RWPE2 (cell line): ENCODE measurements around the gene MRE11.

Source experiments
- ATAC-seq: fragments of 200-7000 bp; cut with Tn5 transposase; 3 replicates; pipeline ENCODE4 v1.9.1; 2021; ENCODE audit warnings: low read depth
- DNase-seq: peaks from one replicate; pipeline ENCODE4 v3.0.0-alpha.2; 2020; ENCODE audit warnings: low spot score
- H3K27ac ChIP-seq: fragments of 450-650 bp; 2 replicates; pipeline ENCODE4 v1.5.1; 2017; ENCODE audit warnings: mild to moderate bottlenecking; ENCODE audit not compliant: poor library complexity, severe bottlenecking
- H3K27me3 ChIP-seq: fragments of 250-450 bp; sonication (Bioruptor Pico); 2 replicates; pipeline ENCODE4 v1.5.1; 2021; ENCODE audit warnings: mild to moderate bottlenecking, moderate library complexity; ENCODE audit not compliant: insufficient read depth, poor library complexity, severe bottlenecking
- H3K36me3 ChIP-seq: fragments of 250-450 bp; sonication (Bioruptor Pico); 2 replicates; pipeline ENCODE4 v1.5.1; 2020; ENCODE audit warnings: low read depth, mild to moderate bottlenecking, moderate library complexity
- H3K4me1 ChIP-seq: fragments of 250-450 bp; sonication (Bioruptor Pico); 2 replicates; pipeline ENCODE4 v1.5.1; 2021; ENCODE audit warnings: mild to moderate bottlenecking, moderate library complexity; ENCODE audit not compliant: insufficient read depth, poor library complexity, severe bottlenecking
- H3K4me3 ChIP-seq: fragments of 250-450 bp; sonication (Bioruptor Pico); 2 replicates; pipeline ENCODE4 v1.5.1; 2021; ENCODE audit warnings: mild to moderate bottlenecking, moderate library complexity; ENCODE audit not compliant: severe bottlenecking
- H3K9me3 ChIP-seq: fragments of 250-450 bp; sonication (Bioruptor Pico); 2 replicates; pipeline ENCODE4 v1.5.1; 2021; ENCODE audit warnings: mild to moderate bottlenecking, moderate library complexity; ENCODE audit not compliant: severe bottlenecking
- CTCF ChIP-seq: fragments of 450-650 bp; IDR thresholded peaks from one replicate; pipeline ENCODE4 v1.5.1; 2017; ENCODE audit warnings: mild to moderate bottlenecking, moderate library complexity; ENCODE audit not compliant: poor library complexity, severe bottlenecking

The MRE11 gene

GRCh38 chr11:94493281-94494125 lies at the start of gene MRE11, which contains the start of gene ANKRD49:
MRE11 (minus strand) TSS chr11:94493844; CDS start chr11:94492801, 1,043 bp downstream.
ANKRD49 (plus strand) TSS chr11:94493984; CDS start chr11:94496694, 2,710 bp downstream.
- TF ChIP-seq CTCF: no peak
- H3K27ac ChIP-seq: peak within 1 kb of the TSS; percentile 72
- peak within 1 kb of the TSS; percentile 89 for H3K4me3 ChIP-seq
- DNase-seq: peak; percentile 93
- no peaks in the 10 kb centered on the region for H3K27me3 ChIP-seq
- peaks cover 50% of the 10 kb centered on the region for H3K36me3 ChIP-seq
- H3K4me1 ChIP-seq: peaks cover 16% of the 10 kb centered on the region
- ATAC-seq: peak; percentile 98
- no peaks in the 10 kb centered on the region for H3K9me3 ChIP-seq

- TF ChIP-seq CTCF: no peak
- Histone ChIP-seq H3K36me3 (no peaks in the 10 kb centered on the region), H3K9me3 (no peaks in the 10 kb centered on the region), H3K4me3 (no peak overlapping the region), H3K27ac (no peak overlapping the region), H3K27me3 (no peaks in the 10 kb centered on the region), H3K4me1 (no peaks in the 10 kb centered on the region)
- DNase-seq (no peak), ATAC-seq (no peak)
Observed at GRCh38 chr11:94539420-94539819, 45.8 kb upstream of the MRE11 start.

- H3K36me3 ChIP-seq: no peaks in the 10 kb centered on the region
- H3K27me3 ChIP-seq: no peaks in the 10 kb centered on the region
- H3K4me1 ChIP-seq: no peaks in the 10 kb centered on the region
- ATAC-seq (peak; percentile 51; the same call in 1 of the 3 replicates), DNase-seq (no peak)
- no peak overlapping the region for H3K27ac ChIP-seq
- H3K4me3 ChIP-seq: no peak overlapping the region
- TF ChIP-seq CTCF: no peak
- H3K9me3 ChIP-seq: no peaks in the 10 kb centered on the region
Observed at GRCh38 chr11:94537031-94537600, 43.5 kb upstream of the MRE11 start.

- Histone ChIP-seq H3K27ac (no peak overlapping the region), H3K27me3 (no peaks in the 10 kb centered on the region), H3K4me3 (no peak overlapping the region), H3K36me3 (no peaks in the 10 kb centered on the region), H3K4me1 (no peaks in the 10 kb centered on the region), H3K9me3 (no peaks in the 10 kb centered on the region)
- no peak for TF ChIP-seq CTCF
- no peak for DNase-seq
- ATAC-seq: no peak
Observed at GRCh38 chr11:94536386-94536785, 42.7 kb upstream of the MRE11 start.
